Left hindlimb (tissue), 1 donor: ENCODE results near the gene ARHGAP42.
"Not testable (repeated sequence)": the region's sequence is repeated elsewhere in the genome, so short reads cannot be mapped to it uniquely, and the experiment has no call there.

ENCODE experiments used
- DNase-seq: peaks from one replicate; pipeline ENCODE4 v3.0.0-alpha.2; 2018

ARHGAP42 gene

GRCh38 chr11:100727410-100727809 lies 40.3 kb downstream of the ARHGAP42 start:
- no peak for DNase-seq

GRCh38 chr11:100730266-100730665 lies 43.2 kb downstream of the ARHGAP42 start:
- DNase-seq: no peak

- no peak for DNase-seq
Observed at GRCh38 chr11:100731471-100731870, 44.4 kb downstream of the ARHGAP42 start.

GRCh38 chr11:100732949-100733348 lies 45.9 kb downstream of the ARHGAP42 start:
- DNase-seq: no peak

- no peak for DNase-seq
Observed at GRCh38 chr11:100734743-100735527, 47.8 kb downstream of the ARHGAP42 start.

GRCh38 chr11:100735949-100736675 lies 49.0 kb downstream of the ARHGAP42 start:
- no peak for DNase-seq

GRCh38 chr11:100738701-100739270 lies 51.7 kb downstream of the ARHGAP42 start:
- no peak for DNase-seq

GRCh38 chr11:100739666-100740065 lies 52.6 kb downstream of the ARHGAP42 start:
- peak; percentile 56 for DNase-seq

- DNase-seq: no peak
Observed at GRCh38 chr11:100740440-100740839, 53.4 kb downstream of the ARHGAP42 start.

GRCh38 chr11:100741866-100742625 lies 55.0 kb downstream of the ARHGAP42 start:
- DNase-seq: no peak

- no peak for DNase-seq
Observed at GRCh38 chr11:100746448-100746847, 59.4 kb downstream of the ARHGAP42 start.

GRCh38 chr11:100748153-100748552 lies 61.1 kb downstream of the ARHGAP42 start:
- no peak for DNase-seq

GRCh38 chr11:100749887-100750565 lies 62.9 kb downstream of the ARHGAP42 start:
- DNase-seq: not testable (repeated sequence)

GRCh38 chr11:100750566-100750891 lies 63.4 kb downstream of the ARHGAP42 start:
- DNase-seq: not testable (repeated sequence)

- no peak for DNase-seq
Observed at GRCh38 chr11:100752371-100753171, 65.5 kb downstream of the ARHGAP42 start.

- no peak for DNase-seq
Observed at GRCh38 chr11:100753172-100753543, 66.1 kb downstream of the ARHGAP42 start.

- DNase-seq: peak; percentile 41
Observed at GRCh38 chr11:100753571-100753970, 66.5 kb downstream of the ARHGAP42 start.

GRCh38 chr11:100756559-100756958 lies 69.5 kb downstream of the ARHGAP42 start:
- no peak for DNase-seq

GRCh38 chr11:100757646-100758045 lies 70.6 kb downstream of the ARHGAP42 start:
- DNase-seq: no peak

- DNase-seq: no peak
Observed at GRCh38 chr11:100759106-100759505, 72.0 kb downstream of the ARHGAP42 start.

GRCh38 chr11:100759856-100760255 lies 72.8 kb downstream of the ARHGAP42 start:
- DNase-seq: no peak

- no peak for DNase-seq
Observed at GRCh38 chr11:100760744-100761143, 73.7 kb downstream of the ARHGAP42 start.
